Testis (tissue), 3 donors: Measurements from ENCODE around the gene MINAR2. TPM values are rescaled to one million over a fixed set of nuclear protein-coding genes. Genes with fewer than 3 reads are reported as not detected.

ENCODE experiments used
- DNase-seq: peaks from one replicate; pipeline ENCODE4 v3.0.0-alpha.2; 2019
- H3K27ac ChIP-seq, 2 donors: fragments of 200-600 bp; sonication (generic); one replicate each; pipeline ENCODE4 v1.5.1; 2019
- H3K27me3 ChIP-seq: fragments of 200-600 bp; sonication (generic); one replicate; pipeline ENCODE4 v1.5.1; 2019
- H3K36me3 ChIP-seq: fragments of 200-600 bp; sonication (generic); one replicate; pipeline ENCODE4 v1.5.1; 2017; ENCODE audit warnings: low read depth; ENCODE audit errors: missing control alignments
- H3K4me1 ChIP-seq: fragments of 200-600 bp; sonication (generic); one replicate; pipeline ENCODE4 v1.5.1; 2019
- H3K4me3 ChIP-seq, 2 donors: fragments of 200-600 bp; sonication (generic); one replicate each; pipeline ENCODE4 v1.5.1; 2017 to 2019
- H3K9me3 ChIP-seq: fragments of 200-600 bp; sonication (generic); one replicate; pipeline ENCODE4 v1.5.1; 2017
- POLR2A ChIP-seq: fragments of 450-650 bp; IDR thresholded peaks from one replicate; pipeline ENCODE4 v1.6.1; 2017; ENCODE audit warnings: antibody characterized with exemption, mild to moderate bottlenecking, moderate library complexity
- WGBS, 2 donors: methylation state at CpG; one replicate each; pipeline ENCODE4 v1.1.5; 2018; 5-methylcytosine and 5-hydroxymethylcytosine counted together
- intact Hi-C: fragments of 100-400 bp; cut with DNase I; formaldehyde crosslinking; loops from one replicate; pipeline ENCODE4 v1.15.1; 2023; ENCODE audit warnings: low total_unique reads
- polyA plus RNA-seq: library from polyadenylated mRNA; stranded (reverse); fragments of 350-450 nt; fragmentation: Illumina TruSeq; extraction: RNeasy Lipid Tissue Mini Kit (QIAGEN cat#74804); gene quantifications from one replicate; pipeline ENCODE4 v1.2.3, GENCODE V29; 2014; ENCODE audit warnings: low read depth, low replicate concordance; ENCODE audit not compliant: insufficient read depth
- total RNA-seq, 2 donors: library from RNA; depleted of rRNA; stranded (reverse); fragments of >200 nt; gene quantifications; one replicate each; pipeline ENCODE4 v1.2.3, GENCODE V29; 2016
- TF ChIP-seq, protein P1 (sequence below), 3 experiments: fragments of 450-650 bp in 2 of 3; fragments of 200-600 bp in 1 of 3; sonication (generic) in 1 of 3; IDR thresholded peaks; one replicate each; pipeline ENCODE4 v1.5.1; 2016 to 2019; ENCODE audit warnings: antibody characterized with exemption in 3 of 3, mild to moderate bottlenecking in 2 of 3, moderate library complexity in 1 of 3

Gene MINAR2
- total and polyA plus RNA-seq, 3 donors from 2014 or later, result not detected

DNA sequence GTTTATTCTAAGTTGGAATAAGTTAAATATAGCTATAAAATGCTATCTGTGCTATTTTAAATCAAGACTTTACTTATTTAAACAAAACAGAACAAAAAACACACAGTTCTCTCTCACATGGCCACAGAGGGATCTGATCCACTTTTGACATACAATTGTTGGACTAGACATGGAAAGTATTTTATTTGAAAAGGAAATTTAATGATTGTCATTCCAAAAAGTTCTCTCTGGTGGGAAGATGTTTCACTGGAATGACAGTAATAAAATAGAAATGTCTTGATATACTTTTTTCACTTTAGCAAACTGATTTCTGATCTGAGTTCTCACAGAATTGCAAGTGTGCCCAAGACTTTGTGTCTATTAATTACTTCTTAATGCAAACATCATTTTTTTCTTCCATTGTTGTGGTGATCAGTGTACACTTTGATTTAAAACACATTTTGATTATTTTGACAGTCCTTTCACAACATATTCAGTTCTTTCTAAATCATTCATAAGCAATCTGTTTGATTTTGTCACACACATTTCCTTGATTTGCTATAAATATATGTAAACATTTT is 30.1 kb upstream of the MINAR2 start:
- H3K27me3 ChIP-seq, result no peaks in the 10 kb centered on the region
- intact Hi-C loops, result no loop called here
- H3K36me3 ChIP-seq, result no peaks in the 10 kb centered on the region
- no peaks in the 10 kb centered on the region for H3K9me3 ChIP-seq
- DNase-seq, result no peak
- no peak overlapping the region for H3K27ac ChIP-seq
- H3K4me1 ChIP-seq, result no peaks in the 10 kb centered on the region
- TF ChIP-seq, protein P1, sequence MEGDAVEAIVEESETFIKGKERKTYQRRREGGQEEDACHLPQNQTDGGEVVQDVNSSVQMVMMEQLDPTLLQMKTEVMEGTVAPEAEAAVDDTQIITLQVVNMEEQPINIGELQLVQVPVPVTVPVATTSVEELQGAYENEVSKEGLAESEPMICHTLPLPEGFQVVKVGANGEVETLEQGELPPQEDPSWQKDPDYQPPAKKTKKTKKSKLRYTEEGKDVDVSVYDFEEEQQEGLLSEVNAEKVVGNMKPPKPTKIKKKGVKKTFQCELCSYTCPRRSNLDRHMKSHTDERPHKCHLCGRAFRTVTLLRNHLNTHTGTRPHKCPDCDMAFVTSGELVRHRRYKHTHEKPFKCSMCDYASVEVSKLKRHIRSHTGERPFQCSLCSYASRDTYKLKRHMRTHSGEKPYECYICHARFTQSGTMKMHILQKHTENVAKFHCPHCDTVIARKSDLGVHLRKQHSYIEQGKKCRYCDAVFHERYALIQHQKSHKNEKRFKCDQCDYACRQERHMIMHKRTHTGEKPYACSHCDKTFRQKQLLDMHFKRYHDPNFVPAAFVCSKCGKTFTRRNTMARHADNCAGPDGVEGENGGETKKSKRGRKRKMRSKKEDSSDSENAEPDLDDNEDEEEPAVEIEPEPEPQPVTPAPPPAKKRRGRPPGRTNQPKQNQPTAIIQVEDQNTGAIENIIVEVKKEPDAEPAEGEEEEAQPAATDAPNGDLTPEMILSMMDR (IDR thresholded peaks at IDR 0.05), result no peak
- TF ChIP-seq POLR2A, result no peak
- H3K4me3 ChIP-seq, result no peak overlapping the region

DNA sequence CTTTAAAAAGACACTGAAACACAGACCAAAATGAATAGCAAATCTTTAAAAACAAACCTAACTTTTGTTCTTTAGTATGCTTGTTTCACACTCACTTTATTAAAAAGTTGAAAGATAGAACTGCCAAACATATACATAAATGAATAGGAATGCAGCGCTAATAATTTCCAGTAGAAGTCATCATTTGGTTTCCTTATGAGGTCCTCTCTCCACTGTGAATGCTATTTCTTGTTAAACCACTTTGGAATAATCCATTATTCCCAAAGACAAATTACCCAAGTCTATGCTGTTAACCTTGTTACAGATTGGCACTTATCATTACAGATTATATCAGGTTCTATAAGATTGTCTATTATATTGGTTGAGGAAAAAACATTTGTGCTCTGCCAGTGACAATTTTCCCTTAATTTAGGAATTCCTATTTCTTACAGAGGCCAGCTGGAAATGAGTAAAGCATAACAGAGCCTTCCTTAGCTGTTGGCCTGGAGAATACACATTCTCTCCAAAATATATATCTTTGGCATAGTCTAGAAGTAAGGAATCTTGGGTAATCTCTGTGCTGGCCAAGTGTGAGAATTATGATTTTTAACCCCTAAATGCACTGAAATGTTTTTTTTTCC is 29.3 kb upstream of the MINAR2 start:
- WGBS, 2 donors, result 70 to 75% methylated on average over 1 of the region's 1 CpG
- H3K27ac ChIP-seq, result no peak overlapping the region
- no peaks in the 10 kb centered on the region for H3K4me1 ChIP-seq
- intact Hi-C loops, result no loop called here
- H3K4me3 ChIP-seq, result no peak overlapping the region
- no peaks in the 10 kb centered on the region for H3K36me3 ChIP-seq
- H3K27me3 ChIP-seq, result no peaks in the 10 kb centered on the region
- TF ChIP-seq POLR2A, result no peak
- DNase-seq, result no peak
- H3K9me3 ChIP-seq, result no peaks in the 10 kb centered on the region

DNA sequence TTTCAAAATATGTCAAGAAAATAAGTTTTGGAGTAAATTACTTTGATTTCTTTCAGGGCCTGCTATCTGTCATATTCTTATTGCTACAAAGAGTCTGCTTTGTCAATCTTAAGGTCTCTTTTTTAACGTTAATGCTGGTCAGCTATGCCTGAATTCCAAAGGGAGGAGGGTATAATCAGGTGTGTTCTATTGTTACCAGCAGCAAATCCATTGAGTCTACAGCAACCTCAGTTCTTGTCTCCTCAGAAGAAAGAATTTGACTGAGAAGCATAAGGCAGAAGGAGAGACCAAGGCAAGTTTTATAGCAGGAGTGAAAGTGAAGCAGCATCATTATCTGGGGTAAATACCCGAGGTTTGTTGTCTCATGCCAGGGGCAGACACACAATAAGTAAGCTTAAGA is 23.7 kb upstream of the MINAR2 start:
- no peak for TF ChIP-seq POLR2A
- WGBS, 2 donors, result 48 to 50% methylated on average over 2 of the region's 2 CpGs
- Histone ChIP-seq H3K4me1 (no peaks in the 10 kb centered on the region), H3K27me3 (no peaks in the 10 kb centered on the region), H3K27ac (no peak overlapping the region), H3K36me3 (no peaks in the 10 kb centered on the region), H3K4me3 (no peak overlapping the region), H3K9me3 (no peaks in the 10 kb centered on the region)
- no peak for DNase-seq
- intact Hi-C loops, result no loop called here

DNA sequence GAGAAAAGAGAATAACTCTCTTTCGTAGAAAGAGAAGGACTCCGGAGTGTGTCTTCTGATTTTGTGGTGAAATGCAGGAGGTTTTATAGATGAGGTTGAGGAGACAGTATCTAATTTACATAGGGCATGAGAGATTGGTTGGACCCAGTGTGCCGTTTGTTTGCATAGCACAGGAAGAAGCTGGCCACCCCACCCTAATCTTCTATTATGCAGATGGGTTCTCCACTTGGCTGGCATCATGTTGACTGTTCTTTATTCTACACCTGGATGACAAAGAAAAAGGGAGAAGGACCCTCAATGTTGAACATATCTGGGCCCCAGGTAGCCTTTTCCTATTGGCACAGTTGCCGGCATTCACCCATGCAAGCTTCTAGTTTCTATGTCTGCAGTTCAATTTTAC is 23.2 kb upstream of the MINAR2 start:
- H3K27ac ChIP-seq, result no peak overlapping the region
- no peak overlapping the region for H3K4me3 ChIP-seq
- 94 to 96% methylated on average over 4 of the region's 4 CpGs for WGBS, 2 donors
- intact Hi-C loops, result no loop called here
- H3K36me3 ChIP-seq, result no peaks in the 10 kb centered on the region
- no peak for TF ChIP-seq POLR2A
- TF ChIP-seq, protein P1 (IDR thresholded peaks at IDR 0.05), result no peak
- H3K4me1 ChIP-seq, result no peaks in the 10 kb centered on the region
- no peak for DNase-seq
- no peaks in the 10 kb centered on the region for H3K27me3 ChIP-seq
- no peaks in the 10 kb centered on the region for H3K9me3 ChIP-seq

DNA sequence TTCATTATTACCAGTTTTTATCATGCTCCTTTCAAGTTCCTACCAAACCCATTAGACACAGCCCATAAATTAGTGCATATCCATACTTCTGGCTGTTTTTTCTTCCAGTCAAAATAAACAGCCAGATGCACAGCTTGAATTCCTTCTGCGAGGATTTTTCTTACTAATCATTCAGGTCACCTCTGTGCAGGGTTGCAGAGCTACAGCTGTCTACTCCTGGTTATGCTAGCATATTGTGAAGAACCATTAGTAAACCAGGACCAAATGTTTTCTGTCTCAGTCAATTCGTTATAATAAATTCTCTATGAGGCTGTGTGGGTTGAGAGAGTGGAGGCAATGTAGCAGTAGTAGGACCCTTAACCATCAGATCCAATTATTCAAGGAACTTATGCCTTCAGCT is 8.1 kb upstream of the MINAR2 start:
- intact Hi-C loops, result no loop called here
- no peak overlapping the region for H3K27ac ChIP-seq
- no peaks in the 10 kb centered on the region for H3K9me3 ChIP-seq
- no peak for DNase-seq
- no peak overlapping the region for H3K4me3 ChIP-seq
- H3K4me1 ChIP-seq, result no peaks in the 10 kb centered on the region
- WGBS, 2 donors, result 55 to 70% methylated on average over 2 of the region's 2 CpGs
- H3K27me3 ChIP-seq, result no peaks in the 10 kb centered on the region
- no peaks in the 10 kb centered on the region for H3K36me3 ChIP-seq
- TF ChIP-seq, protein P1 (IDR thresholded peaks at IDR 0.05), result no peak
- no peak for TF ChIP-seq POLR2A
